ENCODE data around the gene FRMD4B.
"Not testable (repeated sequence)": the region's sequence is repeated elsewhere in the genome, so short reads cannot be mapped to it uniquely, and the experiment has no call there.

The FRMD4B gene

DNA sequence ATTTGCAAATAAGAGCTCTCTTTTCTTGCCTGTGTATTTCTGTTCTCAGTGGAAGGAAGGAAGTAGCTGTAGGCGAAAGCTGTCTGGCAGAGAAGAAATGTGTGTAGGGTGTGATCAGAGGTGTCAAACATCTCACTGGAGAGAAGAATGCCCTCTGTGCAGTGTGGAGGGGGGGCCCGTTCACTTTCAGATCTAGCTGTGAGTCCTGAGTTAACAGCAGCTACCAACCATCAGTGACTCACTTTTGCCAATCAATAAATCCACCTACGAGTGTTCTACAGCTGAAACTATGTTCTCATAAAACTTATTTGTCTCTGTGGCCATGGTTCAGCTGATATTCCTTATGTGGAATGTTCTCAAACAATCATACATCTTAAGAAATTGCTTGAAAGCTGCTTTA lies 103.7 kb downstream of the FRMD4B start:
- DNase-seq: no peak

DNA sequence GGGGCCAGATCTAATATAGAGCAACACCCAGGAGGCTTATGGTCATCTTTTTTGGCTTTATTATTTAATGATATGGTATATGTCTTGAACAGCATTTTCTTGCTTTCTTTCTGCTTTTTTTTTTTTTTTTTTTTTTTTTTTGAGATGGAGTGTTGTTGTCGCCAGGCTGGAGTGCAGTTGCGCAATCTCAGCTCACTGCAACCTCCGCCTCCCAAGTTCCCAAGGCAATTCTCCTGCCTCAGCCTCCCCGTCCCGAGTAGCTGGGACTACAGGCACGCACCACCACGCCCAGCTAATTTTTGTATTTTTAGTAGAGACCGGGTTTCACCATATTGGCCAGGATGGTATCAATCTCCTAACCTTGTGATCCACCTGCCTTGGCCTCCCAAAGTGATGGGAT lies 108.5 kb downstream of the FRMD4B start:
- not testable (repeated sequence) for DNase-seq

DNA sequence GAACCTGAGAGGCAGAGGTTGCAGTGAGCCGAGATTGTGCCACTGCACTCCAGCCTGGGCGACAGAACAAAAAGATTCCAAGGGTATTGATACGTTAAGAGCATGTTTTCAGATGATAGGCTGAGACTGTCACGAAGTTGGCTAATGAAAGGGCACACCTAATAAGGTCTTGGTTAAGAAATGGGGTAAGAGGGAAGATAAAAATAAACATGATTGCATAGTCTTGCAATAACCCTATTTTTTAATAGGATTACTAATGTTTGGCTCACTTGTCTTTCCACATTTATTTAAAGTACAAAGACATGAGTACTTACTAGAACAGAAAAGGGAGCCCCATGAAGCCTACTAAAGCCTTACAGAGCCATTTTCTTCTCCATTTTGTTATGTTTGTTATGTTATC lies 109.0 kb downstream of the FRMD4B start:
- no peak for DNase-seq

DNA sequence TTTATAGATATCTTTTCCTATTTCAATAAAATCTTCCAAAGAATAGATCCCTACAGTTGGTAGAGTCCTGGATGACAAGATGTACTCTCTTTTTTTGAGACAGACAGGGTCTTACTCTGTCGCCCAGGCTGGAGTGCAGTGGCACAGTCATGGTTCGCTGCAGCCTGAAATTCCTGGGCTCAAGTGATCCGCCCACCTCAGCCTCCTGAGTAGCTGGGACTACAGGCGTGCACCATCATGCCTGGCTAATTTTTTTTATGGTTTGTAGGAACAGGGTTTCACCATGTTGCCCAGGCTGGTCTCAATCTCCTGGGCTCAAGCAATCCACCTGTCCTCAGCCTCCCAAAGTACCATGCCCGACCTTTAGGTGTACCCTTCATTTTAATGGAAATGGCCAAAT lies 109.7 kb downstream of the FRMD4B start:
- DNase-seq: not testable (repeated sequence)

DNA sequence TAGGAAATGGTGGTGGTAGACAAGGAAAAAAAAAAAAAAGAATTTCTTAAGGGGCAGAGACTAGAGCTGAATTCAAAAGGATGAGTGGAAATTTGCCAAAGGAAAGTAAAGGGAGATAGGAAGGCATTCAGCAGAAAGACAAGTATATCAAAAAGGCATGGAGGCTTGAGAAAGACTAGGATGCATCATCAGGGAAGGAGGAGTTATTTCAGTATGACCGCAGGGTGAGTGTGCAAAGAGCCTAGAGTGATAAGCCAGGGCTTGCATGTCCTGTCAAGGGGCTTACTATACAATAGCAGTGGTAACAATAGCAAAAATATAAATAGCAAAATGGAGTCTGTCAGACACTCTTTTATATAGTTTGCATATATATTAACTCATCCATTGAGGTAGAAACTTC lies 112.0 kb downstream of the FRMD4B start:
- DNase-seq: no peak

DNA sequence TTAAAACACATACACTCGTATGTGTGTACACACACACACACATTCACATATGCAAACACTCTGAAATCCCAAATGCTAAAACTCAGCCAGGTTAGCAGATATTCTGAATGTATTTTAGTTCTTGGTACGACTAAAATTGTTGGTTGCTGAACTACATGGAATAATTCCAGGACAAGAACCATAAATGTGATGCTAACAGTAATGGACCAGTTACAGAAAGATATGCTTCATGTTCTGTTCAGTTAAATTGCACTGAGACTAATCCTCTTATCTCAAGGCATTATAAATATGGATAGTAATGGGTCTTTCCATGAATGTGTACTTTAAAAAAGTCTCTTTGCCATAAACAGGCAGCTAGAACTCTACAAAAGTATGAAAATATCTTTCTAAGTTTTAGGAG lies 113.3 kb downstream of the FRMD4B start:
- no peak for DNase-seq

DNA sequence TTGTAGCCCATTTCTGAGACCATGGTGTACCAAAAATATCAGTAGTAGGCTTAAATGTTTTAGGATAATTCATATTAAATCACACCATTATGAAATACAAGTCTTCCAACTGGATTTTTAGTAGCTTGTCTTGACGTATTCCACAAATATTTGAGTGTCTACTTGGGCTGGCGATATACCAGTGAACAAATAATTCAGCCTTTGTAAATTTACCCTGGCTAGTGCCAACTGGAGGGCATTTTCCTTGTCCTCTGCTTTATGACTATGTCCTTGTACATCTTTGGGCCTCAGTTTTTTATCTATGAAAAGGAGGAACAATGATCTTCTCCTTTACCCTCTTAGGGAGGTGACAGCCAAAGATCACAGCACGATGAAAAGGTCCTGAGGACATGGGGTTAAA lies 114.8 kb downstream of the FRMD4B start:
- no peak for DNase-seq

DNA sequence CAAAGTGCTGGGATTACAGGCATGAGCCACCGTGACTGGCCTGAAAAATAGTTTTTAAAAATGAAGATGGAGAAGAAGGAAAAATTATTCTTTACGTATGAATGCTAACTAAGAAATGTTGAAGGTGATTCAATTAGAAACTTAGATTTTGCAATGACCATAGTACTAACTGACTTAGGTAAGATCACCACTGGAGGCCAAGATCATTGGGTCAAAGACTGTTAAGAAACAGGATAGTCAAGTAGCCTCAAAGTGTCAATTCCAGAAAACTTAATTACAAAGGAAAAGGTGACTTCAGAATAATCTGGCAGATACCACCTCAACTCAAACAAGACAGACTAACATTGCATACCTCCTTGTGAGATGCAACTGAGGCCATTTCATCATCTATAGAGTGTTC lies 119.3 kb downstream of the FRMD4B start:
- DNase-seq: no peak

DNA sequence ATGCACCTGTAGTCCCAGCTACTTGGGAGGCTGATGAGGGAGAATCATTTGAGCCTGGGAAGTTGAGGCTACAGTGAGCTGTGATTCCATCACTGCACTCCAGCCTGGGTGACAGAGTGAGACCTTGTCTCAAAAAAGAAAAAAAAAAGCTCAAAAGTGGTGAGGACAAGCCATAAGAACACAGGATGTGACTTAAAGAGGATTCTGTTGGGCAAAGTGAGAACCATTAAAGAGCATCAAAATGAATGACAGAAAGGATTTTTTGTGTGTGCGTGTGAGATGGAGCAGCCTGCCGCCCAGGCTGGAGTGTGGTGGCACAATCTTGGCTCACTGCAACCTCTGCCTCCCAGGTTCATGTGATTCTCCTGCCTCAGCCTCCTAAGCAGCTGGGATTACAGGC lies 119.8 kb downstream of the FRMD4B start:
- not testable (repeated sequence) for DNase-seq

DNA sequence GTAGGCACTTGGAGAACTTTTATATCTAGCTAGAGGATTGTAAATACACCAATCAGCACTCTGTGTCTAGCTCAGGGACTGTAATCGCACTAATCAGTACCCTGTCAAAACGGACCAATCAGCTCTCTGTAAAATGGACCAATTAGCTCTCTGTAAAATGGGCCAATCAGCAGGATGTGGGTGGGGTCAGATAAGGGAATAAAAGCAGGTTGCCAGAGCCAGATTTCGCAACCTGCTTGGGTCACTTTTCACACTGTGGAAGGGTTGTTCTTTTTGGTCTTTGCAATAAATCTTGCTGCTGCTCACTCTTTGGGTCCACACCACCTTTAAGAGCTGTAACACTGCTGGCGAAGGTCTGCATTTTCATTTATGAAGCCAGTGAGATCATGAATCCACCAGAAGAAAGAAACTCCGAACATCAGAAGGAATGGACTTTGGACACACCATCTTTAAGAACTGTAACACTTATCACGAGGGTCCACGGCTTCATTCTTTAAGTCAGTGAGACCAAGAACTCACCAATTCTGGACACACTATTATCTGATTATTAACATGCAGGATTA lies 125.0 kb downstream of the FRMD4B start:
- not testable (repeated sequence) for DNase-seq

DNA sequence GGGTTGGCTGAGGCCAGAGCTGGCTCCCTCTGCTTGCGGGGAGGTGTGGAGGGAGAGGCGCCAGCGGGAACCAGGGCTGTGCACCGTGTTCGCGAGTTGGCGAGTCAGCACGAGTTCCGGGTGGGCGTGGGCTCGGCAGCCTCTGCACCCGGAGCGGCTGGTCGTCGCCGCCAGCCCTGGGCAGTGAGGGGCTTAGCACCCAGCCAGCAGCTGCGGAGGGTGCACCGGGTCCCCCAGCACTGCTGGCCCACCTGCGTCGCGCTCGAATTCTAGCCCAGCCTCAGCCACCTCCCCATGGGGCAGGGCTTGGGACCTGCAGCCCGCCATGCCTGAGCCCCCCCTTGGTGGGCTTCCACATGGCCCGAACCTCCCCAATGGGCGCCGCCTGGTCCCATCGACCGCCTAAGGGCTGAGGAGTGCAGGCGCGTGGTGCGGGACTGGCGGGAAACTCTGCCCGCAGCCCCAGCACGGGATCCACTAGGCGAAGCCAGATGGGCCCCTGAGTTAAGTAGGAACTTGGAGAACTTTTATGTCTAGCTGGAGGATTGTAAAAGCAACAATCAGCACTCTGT lies 125.6 kb downstream of the FRMD4B start:
- no peak for DNase-seq

DNA sequence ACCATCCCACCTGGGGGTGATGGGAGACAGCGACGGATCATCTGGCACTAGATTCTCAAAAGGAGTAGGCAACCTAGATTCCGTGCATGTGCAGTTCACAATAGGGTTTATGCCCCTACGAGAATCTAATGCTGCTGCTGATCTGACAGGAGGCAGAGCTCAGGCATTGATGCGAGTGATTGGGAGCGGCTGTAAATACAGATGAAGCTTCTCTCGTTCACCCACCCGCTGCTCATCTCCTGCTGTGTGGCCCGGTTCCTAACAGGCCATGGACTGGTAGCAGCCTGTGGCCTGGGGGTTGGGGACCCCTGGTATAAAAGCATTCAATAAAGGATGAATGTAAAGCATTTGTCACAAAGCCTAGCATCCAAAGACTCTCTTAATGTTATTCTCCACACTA lies 126.8 kb downstream of the FRMD4B start:
- no peak for DNase-seq

DNA sequence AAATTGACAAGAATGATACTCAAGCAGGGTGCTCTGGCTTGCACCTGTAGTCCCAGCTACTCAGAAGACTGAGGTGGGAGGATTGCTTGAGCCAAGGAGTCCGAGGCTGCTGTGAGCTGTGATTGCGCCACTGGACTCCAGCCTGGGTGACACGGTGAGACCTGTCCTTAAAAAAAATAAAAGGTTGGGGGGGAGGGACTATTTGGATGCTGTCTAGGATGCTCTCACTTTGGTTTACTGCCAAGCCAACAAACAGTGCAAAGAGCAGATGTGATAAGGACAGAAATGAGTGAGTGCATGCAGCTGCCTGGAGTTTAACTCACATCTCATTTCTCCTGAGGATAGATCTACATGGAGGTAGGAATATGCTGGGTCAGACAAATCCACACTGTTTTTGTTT lies 130.0 kb downstream of the FRMD4B start:
- DNase-seq: no peak

DNA sequence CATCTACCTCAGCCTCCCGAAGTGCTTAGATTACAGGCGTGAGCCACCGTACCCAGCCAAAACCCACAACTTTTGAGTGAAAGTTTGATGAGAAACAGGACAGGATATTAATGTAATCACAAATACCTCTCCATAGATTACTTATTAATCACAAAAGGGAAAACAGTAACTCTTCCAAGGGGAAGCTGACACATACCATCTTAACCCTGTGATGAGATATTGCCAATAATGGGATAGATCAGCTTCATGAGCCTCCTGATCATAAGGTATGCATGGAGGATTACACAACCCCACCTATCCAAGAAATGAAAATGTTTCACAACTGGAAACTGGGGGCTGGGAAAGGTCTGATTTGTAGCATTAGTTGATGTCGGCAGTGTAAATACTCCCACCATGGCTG lies 131.5 kb downstream of the FRMD4B start:
- no peak for DNase-seq

DNA sequence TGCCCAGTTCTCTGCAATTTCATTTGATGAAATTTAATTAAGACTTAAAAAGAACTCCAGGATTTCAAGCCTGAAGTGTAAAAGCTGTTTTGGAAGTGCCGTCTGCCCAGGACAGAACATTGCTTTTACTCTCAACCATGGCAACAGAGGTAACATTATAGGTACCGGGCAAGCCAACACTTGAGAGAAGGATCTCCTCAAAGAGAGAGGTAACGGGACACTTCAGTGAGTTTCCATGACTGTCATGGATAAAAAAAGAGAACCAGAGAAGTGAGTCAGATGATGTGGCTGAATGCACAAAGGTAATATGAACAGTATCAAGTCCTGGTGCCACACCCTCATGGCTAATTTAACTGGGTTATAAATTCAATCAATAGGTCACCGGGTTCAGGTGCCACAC lies 133.3 kb downstream of the FRMD4B start:
- DNase-seq: no peak

DNA sequence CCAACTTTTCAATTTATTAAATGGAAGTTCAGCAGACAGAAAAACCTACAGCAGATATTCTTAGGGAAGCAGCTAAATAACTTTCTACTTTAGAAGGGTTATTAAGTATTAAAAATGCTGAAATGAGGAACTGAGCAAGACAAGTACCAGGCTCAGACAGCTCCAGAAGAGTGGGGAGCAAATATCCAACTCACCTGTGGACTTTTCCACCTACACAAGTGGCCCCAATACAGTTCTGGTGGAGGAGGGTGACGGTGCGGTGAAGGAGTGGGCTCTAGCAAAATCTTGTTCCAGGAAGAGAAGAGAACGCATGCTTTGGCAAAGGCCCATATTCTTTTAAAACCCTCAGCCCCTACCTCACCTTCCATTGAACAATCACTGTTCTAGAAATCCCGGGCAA lies 133.7 kb downstream of the FRMD4B start:
- DNase-seq: no peak

DNA sequence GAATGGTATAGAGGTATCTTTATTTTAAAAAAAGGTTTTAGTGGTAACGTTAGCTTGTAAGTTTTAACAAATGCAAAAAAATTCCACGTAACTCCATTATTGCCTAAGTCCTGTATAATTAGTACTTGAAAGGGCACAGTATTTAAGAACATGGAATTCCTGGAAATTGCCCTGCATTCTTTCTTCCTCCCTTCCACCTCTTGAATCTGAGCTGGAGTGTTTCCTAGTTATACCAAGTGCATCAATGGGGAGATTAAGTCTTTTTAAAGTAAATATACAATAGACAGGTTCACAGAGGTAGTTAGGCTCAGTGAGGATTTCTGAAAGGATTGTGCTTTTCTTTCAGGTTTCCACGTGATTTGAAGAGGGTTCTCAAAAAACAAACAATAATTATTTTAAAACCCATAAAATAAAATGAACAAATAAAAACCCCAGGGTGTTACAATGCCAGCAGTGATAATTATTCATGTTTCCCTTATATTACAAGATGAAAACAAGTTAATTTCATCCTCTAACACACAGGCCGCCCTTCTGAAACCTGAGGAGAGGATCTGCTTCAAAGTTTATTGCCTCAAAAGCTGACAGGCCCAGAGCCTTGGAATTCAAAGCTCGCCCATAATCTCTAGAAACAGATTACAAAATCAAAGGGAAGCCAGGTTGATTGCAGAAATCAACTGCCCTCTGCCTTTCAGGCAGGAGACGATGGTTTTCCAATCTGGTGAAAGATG lies 134.6 kb downstream of the FRMD4B start:
- DNase-seq: no peak

DNA sequence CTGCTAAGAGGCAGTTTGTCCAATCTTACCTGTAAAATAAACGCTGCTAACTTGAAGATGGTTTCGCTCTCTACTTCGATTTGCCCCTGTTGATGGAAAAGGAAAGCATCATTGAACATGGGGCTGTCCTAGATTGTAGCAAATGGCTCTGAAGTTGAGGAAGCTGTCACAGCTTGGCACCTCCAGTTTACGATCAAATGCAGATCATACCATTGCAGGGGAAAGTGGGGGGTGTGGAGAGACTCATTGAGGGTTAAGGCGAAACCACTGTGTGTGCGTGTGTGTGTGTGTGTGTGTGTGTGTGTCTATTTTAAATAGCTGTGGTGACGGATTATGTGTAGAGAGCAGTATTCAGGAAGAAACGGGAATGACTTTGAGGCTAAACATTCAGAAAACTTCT lies 135.9 kb downstream of the FRMD4B start:
- DNase-seq: no peak

DNA sequence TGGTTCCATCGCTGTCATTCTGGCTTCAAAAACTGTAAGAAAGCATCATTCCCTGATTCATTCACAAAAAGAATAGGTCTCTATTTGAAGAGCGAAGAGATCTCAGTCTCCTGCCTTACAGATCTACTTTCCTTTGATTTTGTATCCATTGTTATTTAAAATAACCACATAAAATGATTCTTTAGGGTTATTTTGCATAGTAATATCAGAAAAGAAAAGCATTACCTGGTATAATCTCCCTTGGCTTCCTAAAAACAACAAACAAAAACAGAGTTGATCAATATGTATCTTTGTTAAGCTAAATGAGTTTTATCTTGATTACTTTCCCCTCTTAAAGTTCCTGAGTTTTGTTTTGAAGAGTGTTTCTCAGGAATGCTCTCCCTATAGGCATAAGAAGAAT lies 136.9 kb downstream of the FRMD4B start:
- no peak for DNase-seq

DNA sequence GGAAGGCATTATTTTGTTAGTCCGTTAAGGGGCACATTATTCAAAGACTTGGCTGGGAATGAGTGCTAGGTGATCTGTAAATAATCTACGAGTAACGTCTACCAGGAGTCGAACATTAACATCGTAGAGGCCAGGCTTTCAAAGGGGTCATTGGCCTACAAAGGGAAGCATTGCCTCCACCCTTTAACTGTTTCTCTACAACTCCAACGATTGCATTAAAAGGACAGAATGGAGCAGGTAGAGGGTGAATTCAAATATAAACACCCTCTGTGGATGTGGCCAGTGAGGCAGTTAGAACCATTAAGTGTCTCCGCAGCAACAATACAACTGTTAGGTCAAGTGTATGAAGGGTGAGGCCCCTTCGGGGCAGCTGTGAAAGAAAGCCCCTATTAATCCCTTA lies 137.5 kb downstream of the FRMD4B start:
- no peak for DNase-seq

DNA sequence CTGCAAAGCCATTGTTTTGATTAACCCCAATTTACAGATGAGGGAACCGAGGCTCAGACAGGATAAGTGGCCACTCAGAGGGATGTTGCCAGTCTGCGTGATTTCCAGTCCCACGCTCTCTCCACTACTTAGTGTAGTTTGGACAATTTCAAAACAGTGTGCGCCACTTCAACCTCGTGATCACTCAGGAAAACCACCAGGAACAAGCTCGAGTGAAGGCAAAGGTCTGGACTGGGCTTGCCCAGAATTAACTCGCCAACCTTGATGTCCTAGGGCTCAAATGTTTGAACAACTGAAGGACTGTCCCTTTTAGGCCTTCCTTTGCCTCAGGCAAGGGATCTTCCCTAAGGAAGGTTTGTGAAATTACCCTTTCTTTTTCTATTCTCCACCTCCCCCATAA lies 139.3 kb downstream of the FRMD4B start:
- DNase-seq: no peak

DNA sequence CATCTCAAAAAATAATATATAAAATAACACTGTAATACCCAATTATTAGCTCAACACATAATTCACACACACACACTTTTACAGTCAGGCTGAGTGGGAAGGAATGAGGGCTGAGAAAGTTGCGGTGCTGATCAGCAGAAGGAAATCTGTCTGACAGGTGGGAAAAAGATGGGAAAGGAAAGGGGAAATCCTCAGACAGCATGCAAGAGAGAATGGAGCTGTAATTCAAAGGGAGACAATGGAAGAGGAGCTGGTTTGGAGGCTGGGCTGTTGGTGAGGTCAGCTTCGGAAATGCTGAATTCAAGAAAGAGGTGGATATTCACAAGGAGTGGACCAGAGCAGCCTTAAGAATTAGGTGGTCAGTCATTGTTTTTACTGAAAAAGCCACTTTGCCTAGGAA lies 141.8 kb downstream of the FRMD4B start:
- DNase-seq: no peak

DNA sequence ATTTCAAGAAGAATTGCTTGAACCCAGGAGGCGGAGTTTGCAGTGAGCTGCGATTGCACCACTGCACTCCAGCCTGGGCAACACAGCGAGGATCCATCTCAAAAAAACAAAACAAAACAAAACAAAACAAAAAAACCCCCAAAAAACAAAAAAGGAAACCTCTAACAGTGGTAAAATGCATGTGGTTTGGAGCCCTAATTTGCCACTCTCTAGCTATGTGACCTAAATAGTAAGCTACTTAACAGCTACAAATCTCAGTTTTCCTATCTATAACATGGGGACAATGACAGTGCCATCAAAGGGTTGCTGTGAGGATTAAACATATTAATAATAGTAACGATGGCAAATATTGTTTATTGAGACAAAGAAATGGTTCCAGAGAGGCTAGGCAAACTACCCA lies 144.1 kb downstream of the FRMD4B start:
- no peak for DNase-seq

DNA sequence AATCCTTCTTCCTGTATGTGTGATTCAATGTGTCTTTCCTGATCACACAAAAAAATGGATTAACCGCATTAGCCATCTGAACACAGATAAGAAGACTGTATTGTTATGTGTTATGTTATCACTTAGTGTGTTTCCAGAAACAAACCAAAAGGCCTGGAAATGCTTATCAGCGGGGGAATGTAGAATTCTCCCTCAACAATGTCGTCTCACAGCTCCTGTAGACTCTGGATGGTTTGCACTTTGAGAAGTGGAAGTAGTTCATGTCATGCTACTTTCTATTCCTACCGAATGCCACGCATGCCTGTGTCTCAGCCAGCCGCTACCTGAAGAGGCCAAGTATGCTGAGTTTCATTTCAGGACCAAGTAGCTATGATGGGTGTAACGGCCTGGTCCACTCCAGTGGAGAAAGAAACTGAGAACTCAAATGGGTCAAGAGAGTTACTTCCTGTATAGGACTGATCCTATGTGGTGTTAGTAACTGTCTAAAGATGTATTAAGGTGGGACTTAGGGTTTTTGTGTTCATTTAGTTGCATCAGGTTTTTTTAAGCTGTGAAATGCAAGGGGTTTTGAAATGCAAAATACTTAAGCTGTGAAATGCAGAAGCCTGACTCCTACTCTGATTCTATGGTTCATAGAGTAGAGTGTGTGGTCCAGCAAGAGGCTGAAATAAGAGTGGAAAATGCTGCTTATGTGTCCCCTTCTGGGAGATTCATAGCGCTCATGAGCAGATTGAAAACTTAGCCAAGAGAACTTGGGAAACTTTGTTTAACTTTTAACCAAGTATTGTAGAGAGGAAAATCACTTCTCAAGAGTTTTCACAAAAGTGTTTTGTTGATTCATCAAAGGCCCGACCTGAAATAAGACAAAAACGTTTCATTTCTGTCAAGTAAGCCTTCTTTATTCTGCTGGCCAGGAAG lies 145.0 kb downstream of the FRMD4B start:
- no peak for DNase-seq
